Spinal cord (tissue), 10 donors: ENCODE results near the gene WDR49. TPM values are rescaled to one million over a fixed set of nuclear protein-coding genes. Genes with fewer than 3 reads are reported as not detected.
"Not testable (repeated sequence)": the region's sequence is repeated elsewhere in the genome, so short reads cannot be mapped to it uniquely, and the experiment has no call there.

Source experiments
- DNase-seq, 6 donors: peaks; one replicate each; pipeline versions ENCODE4 v3.0.0 to v3.0.0-alpha.2; 2013 to 2015; ENCODE audit warnings: low spot score in 6 of 6, low read depth in 4 of 6
- H3K27ac ChIP-seq: one replicate; pipeline ENCODE4 v1.5.1; 2013; ENCODE audit warnings: low read depth, low read length, control low read depth
- H3K27me3 ChIP-seq: one replicate; pipeline ENCODE4 v1.6.1; 2013; ENCODE audit warnings: low read length; ENCODE audit not compliant: control insufficient read depth, insufficient read depth
- H3K36me3 ChIP-seq: one replicate; pipeline ENCODE4 v1.6.1; 2013; ENCODE audit warnings: low read length; ENCODE audit not compliant: control insufficient read depth, insufficient read depth
- H3K4me1 ChIP-seq: one replicate; pipeline ENCODE4 v1.6.1; 2013; ENCODE audit warnings: low read length; ENCODE audit not compliant: control insufficient read depth, insufficient read depth
- H3K4me3 ChIP-seq: one replicate; pipeline ENCODE4 v1.5.1; 2013; ENCODE audit warnings: low read depth, low read length, control low read depth
- H3K9me3 ChIP-seq: one replicate; pipeline ENCODE4 v1.6.1; 2013; ENCODE audit warnings: low read length; ENCODE audit not compliant: control insufficient read depth, insufficient read depth
- WGBS: methylation state at CpG from one replicate; pipeline ENCODE4 v1.1.5; 2013; ENCODE audit warnings: missing lambda C conversion rate; ENCODE audit not compliant: insufficient coverage; 5-methylcytosine and 5-hydroxymethylcytosine counted together
- polyA plus RNA-seq, 2 donors: library from polyadenylated mRNA; unstranded; fragments of 120-200 nt; gene quantifications; one replicate each; pipeline ENCODE4 v1.2.1, GENCODE V29; 2013; ENCODE audit not compliant: insufficient read length in 2 of 2
- total RNA-seq, 2 donors: library from RNA; depleted of rRNA in 1 of 2; stranded (reverse); fragments of 120-200 nt in 1 of 2; fragments of >200 nt in 1 of 2; gene quantifications; one replicate each; pipeline versions ENCODE4 v1.2.3 to v1.2.4, GENCODE V29; 2013 to 2014
- donor health status: healthy.

WDR49 gene
- total and polyA plus RNA-seq, 4 donors, result 4.4 to 47.2 (median 19.7) TPM

GRCh38 chr3:167644611-167645010, 9.1 kb downstream of the WDR49 start:
- DNase-seq, result no peak
- WGBS, result no CpG with 5 or more reads among the region's 1 CpG
- no peak overlapping the region for H3K27ac ChIP-seq
- H3K9me3 ChIP-seq, result no peaks in the 10 kb centered on the region
- H3K27me3 ChIP-seq, result no peaks in the 10 kb centered on the region
- H3K36me3 ChIP-seq, result no peaks in the 10 kb centered on the region
- H3K4me1 ChIP-seq, result no peaks in the 10 kb centered on the region
- H3K4me3 ChIP-seq, result no peak overlapping the region

GRCh38 chr3:167631471-167631870, 22.3 kb downstream of the WDR49 start:
- Histone ChIP-seq H3K27me3 (no peaks in the 10 kb centered on the region), H3K4me1 (no peaks in the 10 kb centered on the region), H3K27ac (no peak overlapping the region), H3K9me3 (no peaks in the 10 kb centered on the region), H3K4me3 (no peak overlapping the region), H3K36me3 (no peaks in the 10 kb centered on the region)
- no peak for DNase-seq
- WGBS, result 57% methylated on average over 2 of the region's 5 CpGs

- Histone ChIP-seq H3K9me3 (no peaks in the 10 kb centered on the region), H3K27me3 (no peaks in the 10 kb centered on the region), H3K4me1 (no peaks in the 10 kb centered on the region), H3K36me3 (no peaks in the 10 kb centered on the region), H3K27ac (no peak overlapping the region), H3K4me3 (no peak overlapping the region)
- no peak for DNase-seq
Measured at GRCh38 chr3:167626490-167626889, 27.3 kb downstream of the WDR49 start.

- H3K9me3 ChIP-seq, result no peaks in the 10 kb centered on the region
- WGBS, result no CpG with 5 or more reads among the region's 3 CpGs
- no peaks in the 10 kb centered on the region for H3K36me3 ChIP-seq
- H3K27ac ChIP-seq, result no peak overlapping the region
- no peak for DNase-seq
- no peak overlapping the region for H3K4me3 ChIP-seq
- no peaks in the 10 kb centered on the region for H3K4me1 ChIP-seq
- no peaks in the 10 kb centered on the region for H3K27me3 ChIP-seq
Measured at GRCh38 chr3:167615030-167615429, 38.7 kb downstream of the WDR49 start.

GRCh38 chr3:167614196-167614595, 39.5 kb downstream of the WDR49 start:
- H3K27me3 ChIP-seq, H3K4me3 ChIP-seq, H3K27ac ChIP-seq, H3K36me3 ChIP-seq, H3K4me1 ChIP-seq, H3K9me3 ChIP-seq, DNase-seq: not testable (repeated sequence)
- 90% methylated on average over 2 of the region's 5 CpGs for WGBS

- no peak for DNase-seq
- H3K9me3 ChIP-seq, result no peaks in the 10 kb centered on the region
- no peak overlapping the region for H3K27ac ChIP-seq
- H3K4me1 ChIP-seq, result no peaks in the 10 kb centered on the region
- H3K4me3 ChIP-seq, result no peak overlapping the region
- WGBS, result no CpG with 5 or more reads among the region's 2 CpGs
- no peaks in the 10 kb centered on the region for H3K27me3 ChIP-seq
- H3K36me3 ChIP-seq, result no peaks in the 10 kb centered on the region
Measured at GRCh38 chr3:167611718-167612117, 42.0 kb downstream of the WDR49 start.

- 100% methylated on average over 1 of the region's 5 CpGs for WGBS
- H3K9me3 ChIP-seq, result no peaks in the 10 kb centered on the region
- H3K36me3 ChIP-seq, result no peaks in the 10 kb centered on the region
- H3K27me3 ChIP-seq, result no peaks in the 10 kb centered on the region
- no peak overlapping the region for H3K4me3 ChIP-seq
- H3K4me1 ChIP-seq, result no peaks in the 10 kb centered on the region
- H3K27ac ChIP-seq, result no peak overlapping the region
- no peak for DNase-seq
Measured at GRCh38 chr3:167609156-167609555, 44.6 kb downstream of the WDR49 start.

- Histone ChIP-seq H3K4me1 (no peaks in the 10 kb centered on the region), H3K27ac (no peak overlapping the region)
- 100% methylated on average over 1 of the region's 3 CpGs for WGBS
Measured at GRCh38 chr3:167606836-167607235, 46.9 kb downstream of the WDR49 start.

GRCh38 chr3:167605871-167606270, 47.9 kb downstream of the WDR49 start:
- H3K27ac ChIP-seq, result no peak overlapping the region
- no peaks in the 10 kb centered on the region for H3K9me3 ChIP-seq
- DNase-seq, result no peak
- WGBS, result no CpG with 5 or more reads among the region's 2 CpGs
- no peaks in the 10 kb centered on the region for H3K27me3 ChIP-seq
- H3K36me3 ChIP-seq, result no peaks in the 10 kb centered on the region
- H3K4me3 ChIP-seq, result no peak overlapping the region
- no peaks in the 10 kb centered on the region for H3K4me1 ChIP-seq

More at GRCh38 chr3:167606836-167607235, 46.9 kb downstream of the WDR49 start:
- DNase-seq, result no peak
- H3K36me3 ChIP-seq, result no peaks in the 10 kb centered on the region
- H3K9me3 ChIP-seq, result no peaks in the 10 kb centered on the region
- no peak overlapping the region for H3K4me3 ChIP-seq
- H3K27me3 ChIP-seq, result no peaks in the 10 kb centered on the region

- H3K4me3 ChIP-seq, result no peak overlapping the region
- 33% methylated on average over 1 of the region's 2 CpGs for WGBS
- H3K9me3 ChIP-seq, result peaks cover 2% of the 10 kb centered on the region
- no peaks in the 10 kb centered on the region for H3K36me3 ChIP-seq
- H3K27me3 ChIP-seq, result no peaks in the 10 kb centered on the region
- H3K27ac ChIP-seq, result no peak overlapping the region
- DNase-seq, result peak in 1 of 6 donors; percentile 18
- no peaks in the 10 kb centered on the region for H3K4me1 ChIP-seq
Measured at GRCh38 chr3:167602041-167602440, 51.7 kb downstream of the WDR49 start.
